ENCODE results near the gene MIPEP.

GRCh38 chr13:23813635-23814034 is 75.6 kb downstream of the MIPEP start:
- TF ChIP-seq EZH2 (IDR thresholded peaks at IDR 0.05; ENCODE audit: borderline replicate concordance) (no peak), CTCF (IDR thresholded peaks at IDR 0.05; ENCODE audit: poor library complexity) (no peak)

Measured in hepatocyte (in vitro differentiated cells).